ENCODE data around the gene HSD11B1. TPM values are rescaled to one million over a fixed set of nuclear protein-coding genes. Genes with fewer than 3 reads are reported as not detected.

Gene HSD11B1
- total and polyA plus RNA-seq, 2 of the 4 experiments (the other 2 are of a cell fraction) = 0.41 to 0.72 TPM

- no peak overlapping the region for H3K23ac ChIP-seq (ENCODE audit: low read depth, low read length)
- no peaks in the 10 kb centered on the region for H3K36me3 ChIP-seq (ENCODE audit: control insufficient read depth, insufficient read depth, low read length)
- H4K8ac ChIP-seq (ENCODE audit: low read depth in 2 of 2, low read length in 2 of 2) = no peak overlapping the region
- H3K9me3 ChIP-seq (ENCODE audit: control insufficient read depth, insufficient read depth, low read length) = no peaks in the 10 kb centered on the region
- DNase-seq = no peak
- ChIA-PET CTCF (interaction anchor here (0.6 kb wide), 1 partner anchor 17 kb away, joined by 5 read pairs; no protein-coding TSS in a partner anchor), POLR2A (ENCODE audit: unreplicated experiment) (no interaction called here)
- H3K4me1 ChIP-seq (ENCODE audit: control insufficient read depth, insufficient read depth, low read length) = no peaks in the 10 kb centered on the region
- no peak overlapping the region for H4K91ac ChIP-seq (ENCODE audit: insufficient read depth, low read depth, low read length)
- no peak overlapping the region for H2BK15ac ChIP-seq (ENCODE audit: low read depth, low read length)
- intact Hi-C loops (cut with micrococcal nuclease) (no loop called here), dilution Hi-C loops (cut with HindIII; ENCODE audit: low sequenced_read_pairs, unreplicated experiment) (no loop called here), in situ Hi-C loops (cut with MboI; ENCODE audit: low sequenced_read_pairs) (no loop called here)
- no peaks in the 10 kb centered on the region for H3K27me3 ChIP-seq (ENCODE audit: control insufficient read depth, insufficient read depth, low read length)
- BruUV-seq (replicated peaks) = no TSS peak
- H3K56ac ChIP-seq (ENCODE audit: extremely low read depth, insufficient read depth, low read length) = no peak overlapping the region
- no peak for ATAC-seq (ENCODE audit: low read depth)
- H3K9me1 ChIP-seq (ENCODE audit: insufficient read depth, low read length) = no peaks in the 10 kb centered on the region
- H2AK9ac ChIP-seq (replicated peaks; ENCODE audit: low read depth, low read length, poor library complexity) = no peak overlapping the region
- H2BK5ac ChIP-seq (ENCODE audit: low read depth, low read length, poor library complexity, severe bottlenecking) = no peak overlapping the region
- no CpG with 5 or more reads among the region's 2 CpGs for WGBS, 2 experiments (ENCODE audit: extremely low coverage in 2 of 2, insufficient read length in 1 of 2)
- H3K4me3 ChIP-seq (ENCODE audit: insufficient read depth, low read depth, low read length) = no peak overlapping the region
- 0 out of 2 replicates have a peak overlapping the region, but pooled peaks have one; percentile 20 for H2AK5ac ChIP-seq (ENCODE audit: low read depth, low read length)
- no peak overlapping the region for H3K14ac ChIP-seq (replicated peaks; ENCODE audit: low read depth, low read length)
- no peaks in the 10 kb centered on the region for H3K79me1 ChIP-seq (ENCODE audit: low read depth in 1 of 2, low read length in 2 of 2)
- no peak overlapping the region for H4K5ac ChIP-seq (ENCODE audit: low read depth, low read length)
- no peak for TF ChIP-seq RCOR1 (IDR thresholded peaks at IDR 0.05; ENCODE audit: insufficient replicate concordance, low read length)
- TF ChIP-seq FOS (IDR thresholded peaks at IDR 0.05; ENCODE audit: low read depth, low read length) = no peak
- no peak for TF ChIP-seq NFE2L2 (IDR thresholded peaks at IDR 0.05; ENCODE audit: low read depth, low read length)
- no peak overlapping the region for H2BK120ac ChIP-seq (ENCODE audit: low read depth, low read length)
- no peak overlapping the region for H2AFZ ChIP-seq (replicated peaks; ENCODE audit: low read length, poor library complexity)
- H3K27ac ChIP-seq (ENCODE audit: insufficient read depth, low read length) = no peak overlapping the region
- H3K9ac ChIP-seq (ENCODE audit: low read depth, low read length) = no peak overlapping the region
- H3K18ac ChIP-seq (ENCODE audit: low read depth, low read length) = no peak overlapping the region
- no peaks in the 10 kb centered on the region for H4K20me1 ChIP-seq (ENCODE audit: insufficient read depth, low read length)
- no peak overlapping the region for H3K4me2 ChIP-seq (ENCODE audit: low read depth, low read length)
- H3K4ac ChIP-seq (ENCODE audit: low read depth, low read length) = no peak overlapping the region
- no peak overlapping the region for H2BK20ac ChIP-seq (ENCODE audit: low read depth, low read length)
Observed at GRCh38 chr1:209705033-209705598, 470 bp downstream of the HSD11B1 start.

Data from IMR-90 (cell line).